GM23338 (cell line): ENCODE results near the gene NNT. TPM values are rescaled to one million over a fixed set of nuclear protein-coding genes. Genes with fewer than 3 reads are reported as not detected.
A peak's percentile ranks its signal among the peaks of the same experiment; 100 is the strongest.

Experiments used
- ATAC-seq: fragments of 200-7000 bp; cut with Tn5 transposase; 3 replicates; pipeline ENCODE4 v1.9.1; 2020
- DNase-seq: peaks from one replicate; pipeline ENCODE4 v3.0.0-alpha.2; 2015; ENCODE audit warnings: low spot score
- H2AFZ ChIP-seq: fragments of 200-600 bp; sonication (generic); 2 replicates; pipeline ENCODE4 v1.8.0; 2016; ENCODE audit warnings: antibody characterized with exemption, mild to moderate bottlenecking, moderate library complexity
- H3F3A ChIP-seq: fragments of 200-600 bp; sonication (generic); replicated peaks from 2 replicates; pipeline ENCODE4 v1.8.0; 2017; ENCODE audit warnings: antibody characterized with exemption, mixed run types, low read depth
- H3K27ac ChIP-seq: fragments of 200-600 bp; sonication (generic); 2 replicates; pipeline ENCODE4 v1.6.1; 2016; ENCODE audit warnings: low read depth
- H3K27me3 ChIP-seq: fragments of 200-600 bp; sonication (generic); 2 replicates; pipeline ENCODE4 v1.8.0; 2016; ENCODE audit warnings: mild to moderate bottlenecking, mixed run types, moderate library complexity; ENCODE audit not compliant: insufficient read depth
- H3K36me3 ChIP-seq: fragments of 200-600 bp; sonication (generic); 2 replicates; pipeline ENCODE4 v1.8.0; 2016; ENCODE audit warnings: mild to moderate bottlenecking; ENCODE audit not compliant: insufficient read depth
- H3K4me1 ChIP-seq: fragments of 200-600 bp; sonication (generic); 2 replicates; pipeline ENCODE4 v1.8.0; 2016; ENCODE audit warnings: mild to moderate bottlenecking, moderate library complexity; ENCODE audit not compliant: insufficient read depth
- H3K4me2 ChIP-seq: fragments of 200-600 bp; sonication (generic); 2 replicates; pipeline ENCODE4 v1.7.1; 2017; ENCODE audit warnings: mixed run types
- H3K4me3 ChIP-seq: fragments of 200-600 bp; sonication (generic); 2 replicates; pipeline ENCODE4 v1.6.1; 2016; ENCODE audit warnings: mixed run types
- H3K79me2 ChIP-seq: fragments of 200-600 bp; sonication (generic); replicated peaks from 2 replicates; pipeline ENCODE4 v1.8.0; 2017; ENCODE audit warnings: mild to moderate bottlenecking; ENCODE audit not compliant: insufficient read depth
- H3K9me2 ChIP-seq: fragments of 200-600 bp; sonication (generic); 2 replicates; pipeline ENCODE4 v1.8.0; 2017; ENCODE audit not compliant: insufficient read depth
- H4K20me1 ChIP-seq: fragments of 200-600 bp; sonication (generic); replicated peaks from 2 replicates; pipeline ENCODE4 v1.8.0; 2017; ENCODE audit warnings: mild to moderate bottlenecking; ENCODE audit not compliant: insufficient read depth
- H3K27ac Mint-ChIP-seq: 2 replicates; pipeline ENCODE4 v1.8.0; 2020; ENCODE audit warnings: inconsistent platforms, mild to moderate bottlenecking, moderate library complexity, mixed read lengths
- H3K27me3 Mint-ChIP-seq: 3 replicates; pipeline ENCODE4 v1.8.0; 2022; ENCODE audit warnings: low read depth, mild to moderate bottlenecking, moderate library complexity, mixed read lengths, inconsistent platforms; ENCODE audit not compliant: insufficient read depth, poor library complexity
- H3K36me3 Mint-ChIP-seq: 3 replicates; pipeline ENCODE4 v1.8.0; 2021; ENCODE audit warnings: low read depth, mild to moderate bottlenecking, inconsistent platforms, moderate library complexity, mixed read lengths
- H3K4me1 Mint-ChIP-seq: 3 replicates; pipeline ENCODE4 v1.8.0; 2020; ENCODE audit warnings: mild to moderate bottlenecking, inconsistent platforms, mixed read lengths
- H3K4me3 Mint-ChIP-seq: 3 replicates; pipeline ENCODE4 v1.8.0; 2021; ENCODE audit warnings: moderate library complexity, mild to moderate bottlenecking, inconsistent platforms, mixed read lengths
- H3K9me3 Mint-ChIP-seq: 3 replicates; pipeline ENCODE4 v1.8.0; 2020; ENCODE audit warnings: moderate library complexity, mild to moderate bottlenecking, inconsistent platforms, mixed read lengths
- CREB1 ChIP-seq: fragments of 250-450 bp; sonication (Bioruptor Pico); IDR thresholded peaks from 2 replicates; pipeline ENCODE4 v1.5.0; 2020; ENCODE audit warnings: low read depth, mild to moderate bottlenecking, moderate library complexity
- ETS1 ChIP-seq: IDR thresholded peaks from 2 replicates; pipeline ENCODE4 v1.6.1; 2016; ENCODE audit warnings: antibody characterized with exemption
- EZH2 ChIP-seq: fragments of 200-600 bp; sonication (generic); IDR thresholded peaks from one replicate; pipeline ENCODE4 v1.8.0; 2017; ENCODE audit warnings: antibody characterized with exemption, mild to moderate bottlenecking, low read depth; ENCODE audit not compliant: unreplicated experiment
- EZH2phosphoT487 ChIP-seq: fragments of 200-600 bp; sonication (generic); IDR thresholded peaks from one replicate; pipeline ENCODE4 v1.8.1; 2018; ENCODE audit warnings: antibody characterized with exemption; ENCODE audit not compliant: unreplicated experiment
- JUNB ChIP-seq: IDR thresholded peaks from one replicate; pipeline ENCODE4 v1.6.1; 2016; ENCODE audit warnings: antibody characterized with exemption; ENCODE audit not compliant: unreplicated experiment
- NANOG ChIP-seq: IDR thresholded peaks from 2 replicates; pipeline ENCODE4 v1.6.1; 2016; ENCODE audit warnings: antibody characterized with exemption, borderline replicate concordance
- POLR2AphosphoS5 ChIP-seq: IDR thresholded peaks from 2 replicates; pipeline ENCODE4 v1.6.1; 2016; ENCODE audit warnings: antibody characterized with exemption, low read depth
- REST ChIP-seq: IDR thresholded peaks from one replicate; pipeline ENCODE4 v1.6.1; 2018; ENCODE audit warnings: antibody characterized with exemption; ENCODE audit not compliant: unreplicated experiment
- STAT1 ChIP-seq: IDR thresholded peaks from one replicate; pipeline ENCODE4 v1.6.1; 2016; ENCODE audit warnings: antibody characterized with exemption; ENCODE audit not compliant: unreplicated experiment
- ZNF462 ChIP-seq: fragments of 250-450 bp; sonication (Bioruptor Pico); IDR thresholded peaks from 2 replicates; pipeline ENCODE4 v1.5.0; 2020; ENCODE audit warnings: mild to moderate bottlenecking, moderate library complexity
- polyA plus RNA-seq: library from polyadenylated mRNA; unstranded; fragments of >200 nt; fragmentation: Nextera tagmentation; extraction: Ambion mirVana; gene quantifications from 2 replicates; pipeline ENCODE4 v1.2.1, GENCODE V29; 2016
- total RNA-seq: library from RNA; depleted of rRNA; stranded (reverse); fragments of >200 nt; shearing (Covaris generic); gene quantifications from 2 replicates; pipeline ENCODE4 v1.2.3, GENCODE V29; 2014

NNT gene
- total and polyA plus RNA-seq, 2 experiments from 2014 or later: 10.8 to 15.9 TPM

- H2AFZ ChIP-seq: no peak overlapping the region
- H3K27ac Mint-ChIP-seq: no peak overlapping the region
- TF ChIP-seq NANOG: no peak
- no peak for TF ChIP-seq EZH2phosphoT487
- TF ChIP-seq POLR2AphosphoS5: no peak
- no peak for TF ChIP-seq REST
- no peak for TF ChIP-seq JUNB
- TF ChIP-seq EZH2: no peak
- no peak for TF ChIP-seq STAT1
- TF ChIP-seq ZNF462 (CRISPR knock-in tag): no peak
- TF ChIP-seq CREB1: no peak
- TF ChIP-seq ETS1: no peak
- H4K20me1 ChIP-seq: no peaks in the 10 kb centered on the region
- H3K4me1 ChIP-seq: no peaks in the 10 kb centered on the region; the same call in 1 of the 2 replicates
- no peaks in the 10 kb centered on the region for H3K79me2 ChIP-seq
- peak; percentile 27 for DNase-seq
- H3K36me3 Mint-ChIP-seq: no peaks in the 10 kb centered on the region
- no peaks in the 10 kb centered on the region for H3K9me2 ChIP-seq
- no peak overlapping the region for H3K4me3 ChIP-seq
- no peaks in the 10 kb centered on the region for H3K27me3 Mint-ChIP-seq
- no peaks in the 10 kb centered on the region for H3K36me3 ChIP-seq
- H3K27ac ChIP-seq: no peak overlapping the region
- H3K27me3 ChIP-seq: no peaks in the 10 kb centered on the region
- no peak overlapping the region for H3K4me2 ChIP-seq
- H3K9me3 Mint-ChIP-seq: no peaks in the 10 kb centered on the region
- no peak for ATAC-seq
- H3F3A ChIP-seq: no peaks in the 10 kb centered on the region
- peaks cover 4% of the 10 kb centered on the region; the same call in 2 of the 3 replicates for H3K4me1 Mint-ChIP-seq
- H3K4me3 Mint-ChIP-seq: no peak overlapping the region
Measured at GRCh38 chr5:43564289-43564850, 38.6 kb upstream of the NNT start.
